Fibroblast of lung (primary cell): ENCODE measurements around the gene TMEM250. TPM values are rescaled to one million over a fixed set of nuclear protein-coding genes. Genes with fewer than 3 reads are reported as not detected.

Source experiments
- DNase-seq, 2 donors: peaks; one replicate each; pipeline versions ENCODE4 v3.0.0 to v3.0.0-alpha.2; 2010; ENCODE audit warnings: low read depth in 2 of 2
- H2AFZ ChIP-seq: 2 replicates; pipeline ENCODE4 v1.5.1; 2012; ENCODE audit warnings: low read length, control low read depth, inconsistent platforms
- H3K27ac ChIP-seq: 2 replicates; pipeline ENCODE4 v1.5.1; 2011; ENCODE audit warnings: low read length, control low read depth; ENCODE audit not compliant: insufficient read depth
- H3K27me3 ChIP-seq: 2 replicates; pipeline ENCODE4 v1.5.1; 2011; ENCODE audit warnings: mild to moderate bottlenecking, low read length; ENCODE audit not compliant: control insufficient read depth, insufficient read depth
- H3K36me3 ChIP-seq: 2 replicates; pipeline ENCODE4 v1.5.1; 2011; ENCODE audit warnings: low read length; ENCODE audit not compliant: control insufficient read depth, insufficient read depth
- H3K4me1 ChIP-seq: 2 replicates; pipeline ENCODE4 v1.5.1; 2011; ENCODE audit warnings: low read length; ENCODE audit not compliant: control insufficient read depth, insufficient read depth; ENCODE audit errors: extremely low read depth
- H3K4me2 ChIP-seq: 2 replicates; pipeline ENCODE4 v1.5.1; 2011; ENCODE audit warnings: low read length, control low read depth; ENCODE audit not compliant: insufficient read depth; ENCODE audit errors: extremely low read depth
- H3K4me3 ChIP-seq, 4 experiments: fragments of 200-600 bp in 1 of 4; sonication (generic) in 1 of 4; replicated peaks in 1 of 4; 2 replicates each; pipeline ENCODE4 v1.5.1; 2011 to 2016; ENCODE audit warnings: low read length in 4 of 4, low read depth in 3 of 4, mild to moderate bottlenecking in 3 of 4, control low read depth in 2 of 4, inconsistent platforms in 1 of 4, mixed read lengths in 1 of 4; ENCODE audit not compliant: insufficient read depth in 1 of 4; ENCODE audit errors: control extremely low read depth in 1 of 4
- H3K79me2 ChIP-seq: 2 replicates; pipeline ENCODE4 v1.5.1; 2012; ENCODE audit warnings: mild to moderate bottlenecking, low read length, inconsistent platforms; ENCODE audit not compliant: control insufficient read depth, insufficient read depth
- H3K9ac ChIP-seq: 2 replicates; pipeline ENCODE4 v1.5.1; 2011; ENCODE audit warnings: mild to moderate bottlenecking, low read length, control low read depth; ENCODE audit not compliant: insufficient read depth
- H3K9me3 ChIP-seq: 2 replicates; pipeline ENCODE4 v1.5.1; 2012; ENCODE audit warnings: low read depth, low read length; ENCODE audit not compliant: control insufficient read depth, insufficient read depth
- H4K20me1 ChIP-seq: 2 replicates; pipeline ENCODE4 v1.5.1; 2011; ENCODE audit warnings: low read length; ENCODE audit not compliant: control insufficient read depth, insufficient read depth; ENCODE audit errors: extremely low read depth
- EZH2 ChIP-seq: IDR thresholded peaks from 2 replicates; pipeline ENCODE4 v1.5.1; 2012; ENCODE audit warnings: low read length, control low read depth, mild to moderate bottlenecking; ENCODE audit errors: missing control alignments
- polyA plus RNA-seq, 2 donors: library from polyadenylated mRNA; depleted of rRNA in 1 of 2; stranded (reverse) in 1 of 2; unstranded in 1 of 2; fragments of >200 nt; gene quantifications; 2 replicates each; pipeline ENCODE4 v1.2.1, GENCODE V29; 2011 to 2012; ENCODE audit warnings: missing spikeins in 1 of 2
- total RNA-seq: library from RNA; depleted of rRNA; stranded (reverse); fragments of >200 nt; gene quantifications from 2 replicates; pipeline ENCODE4 v1.2.1, GENCODE V29; 2014
- TF ChIP-seq, protein P1 (sequence below), 2 donors: IDR thresholded peaks in 1 of 2; conservative IDR thresholded peaks in 1 of 2; 1 replicate in 1 of 2; 2 replicates in 1 of 2; pipeline ENCODE4 v1.5.1; 2011 to 2012; ENCODE audit warnings: low read length in 2 of 2, control low read depth in 1 of 2, inconsistent platforms in 1 of 2, low read depth in 1 of 2, mild to moderate bottlenecking in 1 of 2

Gene TMEM250
- total and polyA plus RNA-seq, 2 donors (not counting 1 experiment from before 2014, with no cell fraction given), result 13.3 to 43.3 TPM

DNA sequence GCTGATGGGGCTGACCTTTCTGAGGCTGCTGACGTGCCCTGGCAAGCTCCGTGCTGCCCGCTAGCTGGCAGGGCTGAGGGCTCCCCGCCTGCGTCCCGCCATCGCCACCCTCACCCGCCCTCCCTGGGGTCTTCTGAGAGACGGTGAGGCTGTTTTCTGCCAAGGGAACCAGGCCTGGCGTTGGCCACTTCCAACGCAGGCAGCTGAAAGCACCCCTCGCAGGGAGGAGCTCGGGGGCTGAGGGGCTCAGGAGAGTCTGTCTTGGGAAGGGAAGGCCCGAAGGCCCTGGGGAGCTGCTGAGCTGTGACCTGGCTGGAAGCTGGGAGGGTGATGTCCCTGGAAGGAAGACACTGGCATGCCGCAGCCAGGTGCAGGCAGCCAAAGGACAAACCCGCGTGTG, 9.8 kb upstream of the TMEM250 start:
- no peaks in the 10 kb centered on the region for H3K9me3 ChIP-seq
- H2AFZ ChIP-seq, result no peak overlapping the region
- H3K79me2 ChIP-seq, result no peaks in the 10 kb centered on the region
- H3K9ac ChIP-seq, result no peak overlapping the region
- peaks cover 45% of the 10 kb centered on the region for H3K27me3 ChIP-seq
- TF ChIP-seq EZH2, result no peak
- TF ChIP-seq, protein P1, sequence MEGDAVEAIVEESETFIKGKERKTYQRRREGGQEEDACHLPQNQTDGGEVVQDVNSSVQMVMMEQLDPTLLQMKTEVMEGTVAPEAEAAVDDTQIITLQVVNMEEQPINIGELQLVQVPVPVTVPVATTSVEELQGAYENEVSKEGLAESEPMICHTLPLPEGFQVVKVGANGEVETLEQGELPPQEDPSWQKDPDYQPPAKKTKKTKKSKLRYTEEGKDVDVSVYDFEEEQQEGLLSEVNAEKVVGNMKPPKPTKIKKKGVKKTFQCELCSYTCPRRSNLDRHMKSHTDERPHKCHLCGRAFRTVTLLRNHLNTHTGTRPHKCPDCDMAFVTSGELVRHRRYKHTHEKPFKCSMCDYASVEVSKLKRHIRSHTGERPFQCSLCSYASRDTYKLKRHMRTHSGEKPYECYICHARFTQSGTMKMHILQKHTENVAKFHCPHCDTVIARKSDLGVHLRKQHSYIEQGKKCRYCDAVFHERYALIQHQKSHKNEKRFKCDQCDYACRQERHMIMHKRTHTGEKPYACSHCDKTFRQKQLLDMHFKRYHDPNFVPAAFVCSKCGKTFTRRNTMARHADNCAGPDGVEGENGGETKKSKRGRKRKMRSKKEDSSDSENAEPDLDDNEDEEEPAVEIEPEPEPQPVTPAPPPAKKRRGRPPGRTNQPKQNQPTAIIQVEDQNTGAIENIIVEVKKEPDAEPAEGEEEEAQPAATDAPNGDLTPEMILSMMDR (conservative IDR thresholded peaks at IDR 0.05 in 1 of 2, IDR thresholded peaks at IDR 0.05 in 1 of 2; ENCODE audit: low read depth in 1 of 2, low read length in 2 of 2), result no peak
- no peak overlapping the region for H3K4me2 ChIP-seq
- H4K20me1 ChIP-seq, result no peaks in the 10 kb centered on the region
- no peak overlapping the region for H3K4me3 ChIP-seq
- DNase-seq, result no peak
- no peak overlapping the region for H3K27ac ChIP-seq
- H3K4me1 ChIP-seq, result no peaks in the 10 kb centered on the region
- no peaks in the 10 kb centered on the region for H3K36me3 ChIP-seq

DNA sequence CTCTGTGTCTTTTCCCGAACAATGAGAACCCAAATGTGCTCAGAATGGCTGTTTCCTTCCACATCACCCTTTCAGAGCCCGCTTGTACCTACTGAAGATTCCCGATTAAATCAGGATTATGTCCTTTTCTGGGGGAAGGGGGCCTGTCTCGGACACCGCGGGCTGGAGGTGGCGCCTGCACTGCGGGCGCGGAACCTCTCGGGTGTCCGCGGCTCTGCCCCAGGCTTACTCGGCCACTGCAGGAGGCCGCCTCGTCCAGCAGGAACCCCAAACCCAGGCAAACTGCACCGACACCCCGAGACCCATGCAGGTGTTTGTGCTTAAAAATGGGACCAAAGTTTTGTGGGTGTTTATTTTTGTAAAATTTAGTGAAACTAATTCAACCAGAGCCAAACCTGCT, 8.6 kb upstream of the TMEM250 start:
- no peaks in the 10 kb centered on the region for H4K20me1 ChIP-seq
- no peak for DNase-seq
- no peaks in the 10 kb centered on the region for H3K9me3 ChIP-seq
- H3K4me2 ChIP-seq, result no peak overlapping the region
- H3K4me1 ChIP-seq, result no peaks in the 10 kb centered on the region
- H3K9ac ChIP-seq, result no peak overlapping the region
- H3K27ac ChIP-seq, result no peak overlapping the region
- no peak for TF ChIP-seq EZH2
- TF ChIP-seq, protein P1 (conservative IDR thresholded peaks at IDR 0.05 in 1 of 2, IDR thresholded peaks at IDR 0.05 in 1 of 2; ENCODE audit: low read depth in 1 of 2, low read length in 2 of 2), result no peak
- H3K36me3 ChIP-seq, result no peaks in the 10 kb centered on the region
- no peak overlapping the region for H3K4me3 ChIP-seq
- peaks cover 39% of the 10 kb centered on the region for H3K27me3 ChIP-seq
- no peak overlapping the region for H2AFZ ChIP-seq
- H3K79me2 ChIP-seq, result no peaks in the 10 kb centered on the region

DNA sequence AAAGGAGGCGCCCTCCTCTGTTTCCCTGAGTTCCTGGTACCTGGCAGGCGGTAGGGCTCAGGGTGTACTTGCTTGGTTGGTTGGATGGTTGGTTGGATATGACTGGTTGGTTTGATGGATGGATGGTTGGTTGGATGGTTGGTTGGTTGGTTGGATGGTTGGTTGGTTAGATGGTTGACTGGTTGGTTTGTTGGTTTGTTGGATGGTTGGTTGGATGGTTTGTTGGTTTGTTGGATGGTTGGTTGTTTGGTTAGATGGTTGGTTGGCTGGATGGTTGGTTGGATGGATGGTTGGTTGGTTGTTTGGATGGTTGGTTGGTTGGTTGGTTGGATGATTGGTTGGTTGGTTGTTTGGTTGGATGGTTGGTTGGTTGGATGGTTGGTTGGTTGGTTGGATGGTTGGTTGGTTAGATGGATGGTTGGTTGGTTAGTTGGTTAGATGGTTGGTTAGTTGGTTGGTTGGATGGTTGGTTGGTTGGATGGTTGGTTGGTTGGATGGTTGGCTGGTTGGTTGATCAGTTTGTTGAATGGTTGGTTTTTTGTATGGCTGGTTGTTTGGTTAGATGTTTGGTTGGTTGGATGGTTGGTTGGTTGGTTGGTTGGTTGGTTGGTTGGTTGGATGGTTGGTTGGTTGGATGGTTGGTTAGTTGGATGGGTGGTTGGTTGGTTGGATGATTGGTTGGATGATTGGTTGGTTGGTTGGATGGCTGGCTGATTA, 6.5 kb upstream of the TMEM250 start:
- Histone ChIP-seq H3K36me3 (no peaks in the 10 kb centered on the region), H3K9ac (no peak overlapping the region), H3K4me3 (no peak overlapping the region), H2AFZ (no peak overlapping the region), H4K20me1 (no peaks in the 10 kb centered on the region), H3K27ac (no peak overlapping the region), H3K4me2 (no peak overlapping the region), H3K4me1 (no peaks in the 10 kb centered on the region), H3K79me2 (no peaks in the 10 kb centered on the region), H3K9me3 (no peaks in the 10 kb centered on the region), H3K27me3 (peaks cover 24% of the 10 kb centered on the region)
- no peak for DNase-seq
- TF ChIP-seq, protein P1 (conservative IDR thresholded peaks at IDR 0.05 in 1 of 2, IDR thresholded peaks at IDR 0.05 in 1 of 2; ENCODE audit: low read depth in 1 of 2, low read length in 2 of 2), result no peak
- no peak for TF ChIP-seq EZH2
